Measurements from ENCODE around the gene PODN. TPM values are rescaled to one million over a fixed set of nuclear protein-coding genes. Genes with fewer than 3 reads are reported as not detected.

Gene PODN
- total RNA-seq, 1 donor from 2014 or later: 0.26 TPM

DNA sequence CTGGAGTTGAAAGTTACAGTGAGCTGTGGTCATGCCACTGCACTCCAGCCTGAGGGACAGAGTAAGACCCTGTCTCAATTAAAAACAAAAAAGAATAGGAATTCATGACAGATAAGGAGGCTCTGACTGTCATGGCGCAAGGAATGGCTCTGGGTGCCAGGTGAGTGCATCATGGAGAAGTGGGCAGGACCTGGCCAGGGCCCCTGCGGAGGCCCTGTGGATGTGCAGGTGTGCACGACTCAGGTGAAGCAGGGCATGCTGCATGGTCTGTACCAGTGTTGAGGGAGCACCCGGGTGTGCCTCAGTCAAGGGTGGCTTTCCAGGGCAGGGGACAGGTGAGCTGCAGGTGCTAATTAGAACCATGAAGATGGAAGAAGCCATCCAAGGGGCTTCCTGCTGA, 66.4 kb downstream of the PODN start:
- TF ChIP-seq CTCF (IDR thresholded peaks at IDR 0.05; ENCODE audit: unreplicated experiment): no peak
- H3K27ac Mint-ChIP-seq: no peak overlapping the region
- H3K4me1 Mint-ChIP-seq (ENCODE audit: low read depth): no peaks in the 10 kb centered on the region
- H3K27me3 Mint-ChIP-seq: peaks cover 82% of the 10 kb centered on the region
- DNase-seq (ENCODE audit: low spot score, unreplicated experiment): no peak
- peaks cover 2% of the 10 kb centered on the region for H3K36me3 Mint-ChIP-seq (ENCODE audit: insufficient read depth)
- H3K4me3 Mint-ChIP-seq (ENCODE audit: low read depth): no peak overlapping the region
- H3K9me3 Mint-ChIP-seq (ENCODE audit: low read depth): no peaks in the 10 kb centered on the region

DNA sequence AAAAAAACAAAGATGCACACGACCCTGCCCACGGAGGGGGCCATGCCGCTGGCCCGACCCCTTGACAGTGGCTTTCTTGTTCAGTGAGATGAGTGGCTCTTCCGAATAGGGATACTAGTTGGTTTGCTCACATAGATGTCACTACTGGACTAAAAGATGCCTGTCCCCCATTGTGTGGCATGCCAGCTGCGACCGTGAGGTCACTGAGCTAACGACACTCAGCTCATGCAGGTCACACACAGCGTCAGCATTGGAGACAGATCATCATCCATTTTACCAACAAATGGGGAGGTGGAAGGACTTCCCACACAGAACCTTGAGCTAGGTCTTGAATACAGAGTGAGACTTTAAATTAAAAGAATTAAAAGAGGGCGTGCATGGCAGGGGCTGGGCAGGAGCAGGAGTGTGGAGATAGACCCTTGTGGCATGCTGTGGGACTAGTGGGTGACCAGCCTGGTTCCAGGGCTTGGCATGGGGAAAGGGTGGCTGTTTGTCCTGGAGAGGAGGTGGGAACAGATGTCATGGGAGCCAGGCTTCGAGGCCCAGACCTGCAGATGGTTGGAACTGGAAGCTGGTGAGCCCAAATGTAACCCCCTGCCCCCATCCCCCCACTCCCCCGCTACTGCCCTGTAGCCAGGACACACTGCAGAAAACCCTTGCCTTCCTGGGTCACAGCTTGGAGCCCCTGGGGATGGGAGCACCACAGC, 68.0 kb downstream of the PODN start:
- Mint-ChIP-seq H3K27ac (no peak overlapping the region), H3K9me3 (ENCODE audit: low read depth) (no peaks in the 10 kb centered on the region), H3K4me3 (ENCODE audit: low read depth) (no peak overlapping the region), H3K4me1 (ENCODE audit: low read depth) (no peaks in the 10 kb centered on the region), H3K36me3 (ENCODE audit: insufficient read depth) (peaks cover 2% of the 10 kb centered on the region), H3K27me3 (peaks cover 85% of the 10 kb centered on the region)
- no peak for TF ChIP-seq CTCF (IDR thresholded peaks at IDR 0.05; ENCODE audit: unreplicated experiment)
- no peak for DNase-seq (ENCODE audit: low spot score, unreplicated experiment)

- H3K27me3 Mint-ChIP-seq: peaks cover 85% of the 10 kb centered on the region
- H3K36me3 Mint-ChIP-seq (ENCODE audit: insufficient read depth): peaks cover 2% of the 10 kb centered on the region
- TF ChIP-seq CTCF (IDR thresholded peaks at IDR 0.05; ENCODE audit: unreplicated experiment): no peak
- H3K4me1 Mint-ChIP-seq (ENCODE audit: low read depth): no peaks in the 10 kb centered on the region
- no peak overlapping the region for H3K27ac Mint-ChIP-seq
- no peaks in the 10 kb centered on the region for H3K9me3 Mint-ChIP-seq (ENCODE audit: low read depth)
- H3K4me3 Mint-ChIP-seq (ENCODE audit: low read depth): no peak overlapping the region
- DNase-seq (ENCODE audit: low spot score, unreplicated experiment): no peak
Measured at GRCh38 chr1:53130598-53130877, 68.5 kb downstream of the PODN start.

DNA sequence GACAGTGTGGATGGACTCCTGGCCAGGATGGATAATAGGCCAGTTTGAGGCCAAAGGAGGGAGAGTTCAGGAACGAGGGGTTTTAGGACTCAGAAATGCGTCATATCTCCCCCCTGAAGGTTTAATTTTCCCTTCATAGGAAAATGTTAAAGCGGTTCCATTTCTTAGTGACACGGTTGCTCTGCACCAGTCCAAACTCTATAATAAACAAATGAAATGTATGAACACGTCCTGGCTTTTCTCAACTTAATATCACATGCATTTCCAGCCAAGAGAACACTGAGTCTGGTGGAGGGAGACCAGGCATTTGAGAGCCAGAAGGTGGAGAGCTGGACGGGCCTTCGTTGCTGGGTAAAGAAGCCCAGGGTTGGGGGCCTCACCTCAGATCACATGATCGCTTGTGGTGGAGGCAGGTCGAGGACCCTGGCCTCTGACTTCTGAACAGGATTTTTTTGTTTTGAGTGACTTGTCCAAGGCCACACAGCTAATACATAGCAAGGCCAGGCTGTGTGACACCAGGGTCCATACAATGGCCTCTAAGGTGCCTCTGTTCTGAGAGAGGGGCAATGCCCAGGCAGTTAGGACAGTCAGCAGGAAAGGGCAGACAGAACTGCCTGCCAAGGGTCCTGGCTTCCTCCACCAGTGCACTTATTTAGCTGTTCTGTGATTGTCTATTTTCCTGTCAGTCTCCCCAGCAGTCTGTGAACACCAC, 69.0 kb downstream of the PODN start:
- no peak for TF ChIP-seq CTCF (IDR thresholded peaks at IDR 0.05; ENCODE audit: unreplicated experiment)
- peaks cover 2% of the 10 kb centered on the region for H3K36me3 Mint-ChIP-seq (ENCODE audit: insufficient read depth)
- H3K27ac Mint-ChIP-seq: no peak overlapping the region
- DNase-seq (ENCODE audit: low spot score, unreplicated experiment): no peak
- no peaks in the 10 kb centered on the region for H3K9me3 Mint-ChIP-seq (ENCODE audit: low read depth)
- H3K4me1 Mint-ChIP-seq (ENCODE audit: low read depth): no peaks in the 10 kb centered on the region
- H3K27me3 Mint-ChIP-seq: peaks cover 80% of the 10 kb centered on the region
- H3K4me3 Mint-ChIP-seq (ENCODE audit: low read depth): no peak overlapping the region

- Mint-ChIP-seq H3K4me1 (ENCODE audit: low read depth) (no peaks in the 10 kb centered on the region), H3K4me3 (ENCODE audit: low read depth) (no peak overlapping the region), H3K36me3 (ENCODE audit: insufficient read depth) (peaks cover 2% of the 10 kb centered on the region), H3K9me3 (ENCODE audit: low read depth) (no peaks in the 10 kb centered on the region), H3K27ac (no peak overlapping the region), H3K27me3 (peaks cover 75% of the 10 kb centered on the region)
- TF ChIP-seq CTCF (IDR thresholded peaks at IDR 0.05; ENCODE audit: unreplicated experiment): no peak
- DNase-seq (ENCODE audit: low spot score, unreplicated experiment): no peak
Measured at GRCh38 chr1:53131590-53131938, 69.6 kb downstream of the PODN start.
